OCI-LY3 (cell line): Measurements from ENCODE around the gene XYLB.

Experiments used
- H2AFZ ChIP-seq: fragments of 200-600, 300-600 bp; shearing (Covaris generic); 2 replicates; pipeline ENCODE4 v1.6.0; 2014; ENCODE audit warnings: antibody characterized with exemption, low read depth, low read length
- H3K27ac ChIP-seq: fragments of 200-600, 300-600 bp; sonication (generic); 2 replicates; pipeline ENCODE4 v1.5.1; 2014; ENCODE audit warnings: mild to moderate bottlenecking, low read length, moderate library complexity, mixed read lengths
- H3K27me3 ChIP-seq: fragments of 200-600, 300-600 bp; sonication (generic); 2 replicates; pipeline ENCODE4 v1.6.1; 2014; ENCODE audit warnings: low read depth, low read length, mixed read lengths
- H3K36me3 ChIP-seq: fragments of 200-600, 300-600 bp; sonication (generic); replicated peaks from 2 replicates; pipeline ENCODE3; 2014; ENCODE audit warnings: low read depth, low read length, mixed read lengths
- H3K4me1 ChIP-seq: fragments of 300-600, 200-600 bp; sonication (generic); 2 replicates; pipeline ENCODE4 v1.6.1; 2014; ENCODE audit warnings: low read length, mixed read lengths
- H3K4me2 ChIP-seq: fragments of 200-600, 300-600 bp; sonication (generic); 2 replicates; pipeline ENCODE4 v1.6.1; 2014; ENCODE audit warnings: low read length, mixed read lengths
- H3K4me3 ChIP-seq: fragments of 300-600, 200-600 bp; sonication (generic); 2 replicates; pipeline ENCODE4 v1.5.1; 2014; ENCODE audit warnings: antibody characterized with exemption, mild to moderate bottlenecking, low read length, moderate library complexity
- H3K79me2 ChIP-seq: fragments of 300-600, 200-600 bp; shearing (Covaris generic); 2 replicates; pipeline ENCODE4 v1.6.1; 2014; ENCODE audit warnings: mild to moderate bottlenecking, low read length, mixed read lengths
- H3K9ac ChIP-seq: fragments of 300-600, 200-600 bp; shearing (Covaris generic); 2 replicates; pipeline ENCODE4 v1.6.0; 2014; ENCODE audit warnings: mild to moderate bottlenecking, low read length, moderate library complexity
- H3K9me3 ChIP-seq: fragments of 200-600, 300-600 bp; shearing (Covaris generic); 2 replicates; pipeline ENCODE4 v1.6.1; 2014; ENCODE audit warnings: low read length, mixed read lengths; ENCODE audit not compliant: insufficient read depth
- H4K20me1 ChIP-seq: fragments of 200-600, 300-600 bp; sonication (generic); 2 replicates; pipeline ENCODE4 v1.6.1; 2016; ENCODE audit warnings: low read length, mixed read lengths; ENCODE audit not compliant: insufficient read depth
- EZH2phosphoT487 ChIP-seq: fragments of 200-600 bp; shearing (Covaris generic); IDR thresholded peaks from 2 replicates; pipeline ENCODE4 v1.6.1; 2018; ENCODE audit warnings: antibody characterized with exemption, mixed run types, low read depth
- TF ChIP-seq, protein P1 (sequence below): fragments of 200-600, 300-600 bp; sonication (generic); IDR thresholded peaks from 2 replicates; pipeline ENCODE4 v1.5.1; 2014; ENCODE audit warnings: antibody characterized with exemption, low read length, low read depth

XYLB gene

DNA sequence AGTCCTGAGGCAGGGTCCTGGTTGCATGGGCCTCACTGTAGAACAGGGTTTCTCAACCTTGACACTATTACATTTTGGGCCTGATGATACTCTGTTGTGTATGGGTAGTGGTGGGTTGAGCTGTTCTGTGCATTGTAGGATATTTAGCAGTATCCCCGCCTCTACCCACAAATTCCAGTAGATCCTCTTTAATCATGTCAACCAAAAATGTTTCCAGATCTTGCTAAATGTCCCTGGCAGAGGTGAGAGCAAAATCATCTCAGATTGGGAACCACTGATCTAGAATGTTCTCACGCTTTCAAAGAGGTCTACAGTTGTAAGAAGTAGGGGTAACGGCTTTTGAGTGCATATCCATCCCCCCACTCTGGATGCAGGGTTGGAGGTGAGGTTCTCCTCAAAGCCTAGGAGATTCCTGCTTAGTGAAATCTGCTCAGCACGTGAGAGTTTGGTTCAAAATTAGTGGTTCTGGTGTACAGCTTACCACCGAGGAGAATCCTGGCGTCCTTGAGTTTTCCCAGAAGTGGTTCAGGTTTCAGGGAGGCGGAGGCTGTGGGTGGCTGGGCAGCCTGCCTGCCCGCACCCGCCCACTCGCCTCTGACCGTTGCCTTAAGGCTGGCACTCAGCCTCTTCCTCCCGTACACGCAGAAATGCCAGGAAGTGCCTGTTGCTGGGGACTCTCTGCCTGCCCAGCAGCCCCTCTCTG, 112.4 kb downstream of the XYLB start:
- Histone ChIP-seq H3K4me1 (peaks cover 7% of the 10 kb centered on the region), H3K79me2 (peaks cover 76% of the 10 kb centered on the region), H3K27me3 (no peaks in the 10 kb centered on the region), H4K20me1 (peaks cover 20% of the 10 kb centered on the region; the same call in 1 of the 2 replicates), H3K27ac (no peak overlapping the region), H3K9me3 (no peaks in the 10 kb centered on the region), H3K36me3 (no peaks in the 10 kb centered on the region), H3K4me3 (no peak overlapping the region), H3K9ac (no peak overlapping the region), H3K4me2 (no peak overlapping the region), H2AFZ (no peak overlapping the region)
- TF ChIP-seq, protein P1, sequence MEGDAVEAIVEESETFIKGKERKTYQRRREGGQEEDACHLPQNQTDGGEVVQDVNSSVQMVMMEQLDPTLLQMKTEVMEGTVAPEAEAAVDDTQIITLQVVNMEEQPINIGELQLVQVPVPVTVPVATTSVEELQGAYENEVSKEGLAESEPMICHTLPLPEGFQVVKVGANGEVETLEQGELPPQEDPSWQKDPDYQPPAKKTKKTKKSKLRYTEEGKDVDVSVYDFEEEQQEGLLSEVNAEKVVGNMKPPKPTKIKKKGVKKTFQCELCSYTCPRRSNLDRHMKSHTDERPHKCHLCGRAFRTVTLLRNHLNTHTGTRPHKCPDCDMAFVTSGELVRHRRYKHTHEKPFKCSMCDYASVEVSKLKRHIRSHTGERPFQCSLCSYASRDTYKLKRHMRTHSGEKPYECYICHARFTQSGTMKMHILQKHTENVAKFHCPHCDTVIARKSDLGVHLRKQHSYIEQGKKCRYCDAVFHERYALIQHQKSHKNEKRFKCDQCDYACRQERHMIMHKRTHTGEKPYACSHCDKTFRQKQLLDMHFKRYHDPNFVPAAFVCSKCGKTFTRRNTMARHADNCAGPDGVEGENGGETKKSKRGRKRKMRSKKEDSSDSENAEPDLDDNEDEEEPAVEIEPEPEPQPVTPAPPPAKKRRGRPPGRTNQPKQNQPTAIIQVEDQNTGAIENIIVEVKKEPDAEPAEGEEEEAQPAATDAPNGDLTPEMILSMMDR, result no peak
- TF ChIP-seq EZH2phosphoT487, result no peak

DNA sequence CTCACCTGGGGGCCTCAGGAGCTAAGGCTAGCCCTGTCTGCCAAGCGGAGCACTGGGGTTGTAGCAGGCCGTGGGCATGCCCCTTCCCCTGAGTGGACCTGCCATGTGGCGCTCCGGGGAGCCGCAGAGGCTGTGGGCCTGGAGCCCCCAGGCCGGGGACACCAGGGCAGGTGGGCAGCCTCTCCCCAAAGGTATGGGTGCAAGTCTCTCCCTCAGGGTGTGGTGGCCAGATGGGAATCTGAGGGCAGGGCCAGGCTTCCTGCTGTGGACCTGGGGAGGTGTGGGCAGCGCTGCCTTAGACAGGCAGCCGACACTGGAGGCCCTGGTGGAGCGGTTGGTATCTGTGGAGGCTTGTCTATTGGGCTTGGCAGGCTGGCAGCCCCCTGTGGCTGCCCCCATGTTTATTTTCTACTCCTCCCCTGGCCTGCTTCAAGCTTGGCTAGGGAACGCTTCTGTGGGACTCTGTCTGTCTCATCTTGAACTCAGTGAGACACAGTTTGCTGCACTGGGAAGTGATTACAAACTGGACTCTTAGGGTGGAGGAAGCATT, 113.0 kb downstream of the XYLB start:
- Histone ChIP-seq H3K27me3 (no peaks in the 10 kb centered on the region), H3K4me2 (no peak overlapping the region), H2AFZ (no peak overlapping the region), H4K20me1 (peaks cover 22% of the 10 kb centered on the region; the same call in 1 of the 2 replicates), H3K9ac (no peak overlapping the region), H3K36me3 (no peaks in the 10 kb centered on the region), H3K79me2 (peaks cover 75% of the 10 kb centered on the region), H3K4me3 (no peak overlapping the region), H3K4me1 (peaks cover 7% of the 10 kb centered on the region), H3K9me3 (no peaks in the 10 kb centered on the region), H3K27ac (no peak overlapping the region)
- TF ChIP-seq EZH2phosphoT487, result no peak
- TF ChIP-seq, protein P1, result no peak

DNA sequence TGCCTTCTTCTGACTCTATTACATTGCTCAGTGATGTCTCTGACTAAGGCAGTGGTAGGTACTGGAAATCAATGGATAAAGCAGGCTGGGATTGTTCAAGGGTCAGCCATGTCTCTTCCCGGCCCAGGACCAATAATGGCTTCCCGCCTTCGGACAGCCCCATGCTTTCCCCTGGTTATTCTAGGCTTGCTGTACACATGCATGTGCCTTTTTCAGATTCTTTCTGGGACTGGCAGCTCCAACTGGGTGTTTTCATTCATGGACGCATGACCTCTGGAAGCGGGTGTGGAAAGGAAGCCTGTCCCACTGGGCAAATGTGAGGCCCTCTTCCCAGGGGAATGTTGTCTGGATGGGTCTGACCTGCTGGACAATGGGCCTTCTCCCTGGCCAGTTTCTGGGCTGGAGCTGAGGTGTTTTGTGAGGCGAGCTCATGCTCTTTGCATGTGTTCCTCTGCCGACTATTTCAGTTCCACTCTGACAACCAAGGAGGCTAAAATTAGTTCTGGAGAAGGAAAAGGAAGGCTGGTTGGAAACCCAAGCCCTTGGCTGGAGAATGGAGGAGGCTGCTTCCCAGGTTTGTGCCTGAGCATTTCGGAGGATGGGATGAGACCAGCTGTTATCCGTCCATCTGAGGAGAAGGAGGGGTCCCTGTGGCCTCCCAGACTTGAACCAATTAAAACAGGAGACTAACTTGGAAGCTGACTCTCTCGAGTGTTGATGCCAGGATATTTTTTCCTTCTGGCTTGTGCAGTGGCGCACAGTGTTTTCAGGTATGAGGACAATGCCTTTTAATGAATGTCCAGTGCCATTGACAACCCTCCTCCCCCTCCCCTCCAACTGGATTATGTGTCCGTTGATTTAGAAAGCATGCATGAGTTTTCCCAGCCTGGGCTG, 114.0 kb downstream of the XYLB start:
- no peaks in the 10 kb centered on the region for H3K36me3 ChIP-seq
- no peaks in the 10 kb centered on the region for H3K9me3 ChIP-seq
- H3K4me3 ChIP-seq, result no peak overlapping the region
- H3K4me1 ChIP-seq, result no peaks in the 10 kb centered on the region
- H3K27ac ChIP-seq, result no peak overlapping the region
- H3K27me3 ChIP-seq, result no peaks in the 10 kb centered on the region
- H4K20me1 ChIP-seq, result peaks cover 24% of the 10 kb centered on the region; the same call in 1 of the 2 replicates
- no peak overlapping the region for H3K9ac ChIP-seq
- no peak for TF ChIP-seq EZH2phosphoT487
- TF ChIP-seq, protein P1, result no peak
- peaks cover 65% of the 10 kb centered on the region for H3K79me2 ChIP-seq
- H3K4me2 ChIP-seq, result no peak overlapping the region
- H2AFZ ChIP-seq, result no peak overlapping the region
